Brain microvascular endothelial cell (primary cell): ENCODE results near the gene ANKMY1.

Experiments
- DNase-seq: peaks from one replicate; pipeline ENCODE4 v3.0.0-alpha.2; 2020
- H3K27ac ChIP-seq: fragments of 250-450 bp; sonication (Bioruptor Pico); 2 replicates; pipeline ENCODE4 v1.5.1; 2020; ENCODE audit warnings: mild to moderate bottlenecking, moderate library complexity
- H3K27me3 ChIP-seq: fragments of 250-450 bp; sonication (Bioruptor Pico); replicated peaks from 2 replicates; pipeline ENCODE4 v1.5.1; 2020; ENCODE audit warnings: mild to moderate bottlenecking
- H3K36me3 ChIP-seq: fragments of 250-450 bp; sonication (Bioruptor Pico); replicated peaks from 2 replicates; pipeline ENCODE4 v1.5.1; 2020; ENCODE audit warnings: mild to moderate bottlenecking
- H3K4me3 ChIP-seq: 2 replicates; pipeline ENCODE4 v1.5.1; 2011; ENCODE audit warnings: low read depth, mild to moderate bottlenecking, control low read depth, low read length, moderate library complexity
- in situ Hi-C: cut with HindIII; loops from 2 replicates; pipeline ENCODE4 v1.10.0; 2017; ENCODE audit warnings: low sequenced_read_pairs, low pct_ligation_motif_present
- TF ChIP-seq, protein P1 (sequence below): IDR thresholded peaks from 2 replicates; pipeline ENCODE4 v1.5.1; 2011; ENCODE audit warnings: low read depth, mild to moderate bottlenecking, moderate library complexity, low read length, control low read depth, inconsistent platforms; ENCODE audit errors: missing control alignments

Gene ANKMY1

DNA sequence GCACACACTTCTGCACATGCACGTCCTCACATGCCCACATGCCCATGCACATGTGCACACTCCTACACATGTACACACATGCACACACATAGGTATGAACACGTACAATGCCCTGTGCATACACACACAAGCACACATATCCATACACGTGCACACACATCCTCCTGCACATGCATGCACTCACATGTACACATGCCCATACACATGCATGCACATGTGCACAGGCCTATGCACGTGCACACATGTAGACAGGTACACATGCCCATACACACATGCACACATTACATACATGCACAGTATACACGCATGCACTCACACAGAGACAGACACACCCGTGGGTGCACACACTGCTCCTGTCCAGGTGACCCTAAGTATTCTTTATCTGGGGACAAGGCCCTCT, 88.0 kb downstream of the ANKMY1 start:
- no peaks in the 10 kb centered on the region for H3K27me3 ChIP-seq
- no peak overlapping the region for H3K4me3 ChIP-seq
- peaks cover 5% of the 10 kb centered on the region for H3K36me3 ChIP-seq
- TF ChIP-seq, protein P1, sequence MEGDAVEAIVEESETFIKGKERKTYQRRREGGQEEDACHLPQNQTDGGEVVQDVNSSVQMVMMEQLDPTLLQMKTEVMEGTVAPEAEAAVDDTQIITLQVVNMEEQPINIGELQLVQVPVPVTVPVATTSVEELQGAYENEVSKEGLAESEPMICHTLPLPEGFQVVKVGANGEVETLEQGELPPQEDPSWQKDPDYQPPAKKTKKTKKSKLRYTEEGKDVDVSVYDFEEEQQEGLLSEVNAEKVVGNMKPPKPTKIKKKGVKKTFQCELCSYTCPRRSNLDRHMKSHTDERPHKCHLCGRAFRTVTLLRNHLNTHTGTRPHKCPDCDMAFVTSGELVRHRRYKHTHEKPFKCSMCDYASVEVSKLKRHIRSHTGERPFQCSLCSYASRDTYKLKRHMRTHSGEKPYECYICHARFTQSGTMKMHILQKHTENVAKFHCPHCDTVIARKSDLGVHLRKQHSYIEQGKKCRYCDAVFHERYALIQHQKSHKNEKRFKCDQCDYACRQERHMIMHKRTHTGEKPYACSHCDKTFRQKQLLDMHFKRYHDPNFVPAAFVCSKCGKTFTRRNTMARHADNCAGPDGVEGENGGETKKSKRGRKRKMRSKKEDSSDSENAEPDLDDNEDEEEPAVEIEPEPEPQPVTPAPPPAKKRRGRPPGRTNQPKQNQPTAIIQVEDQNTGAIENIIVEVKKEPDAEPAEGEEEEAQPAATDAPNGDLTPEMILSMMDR: no peak
- H3K27ac ChIP-seq: no peak overlapping the region
- in situ Hi-C loops: no loop called here
- no peak for DNase-seq

DNA sequence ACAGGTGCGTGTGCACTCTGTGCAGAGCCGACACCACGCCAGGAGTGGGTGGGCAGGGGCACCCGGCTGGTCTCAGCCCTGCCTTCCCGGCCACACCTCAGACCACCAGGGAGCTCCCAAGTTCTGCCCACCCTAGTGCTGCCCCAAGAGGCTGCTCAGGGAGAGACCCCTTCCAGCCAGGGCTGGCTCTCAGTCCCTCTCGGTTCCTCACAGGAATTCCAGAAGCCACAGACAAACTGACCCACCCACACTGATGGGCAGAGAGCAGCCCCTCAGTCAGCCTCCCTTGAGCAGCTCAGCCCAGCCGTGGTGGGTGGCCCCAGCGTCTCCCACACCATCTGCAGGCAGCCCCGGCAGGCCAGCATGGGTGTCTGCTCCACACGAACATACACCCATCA, 88.5 kb downstream of the ANKMY1 start:
- H3K4me3 ChIP-seq: no peak overlapping the region
- H3K36me3 ChIP-seq: peaks cover 5% of the 10 kb centered on the region
- H3K27me3 ChIP-seq: no peaks in the 10 kb centered on the region
- in situ Hi-C loops: no loop called here
- no peak for DNase-seq
- TF ChIP-seq, protein P1: no peak
- no peak overlapping the region for H3K27ac ChIP-seq

DNA sequence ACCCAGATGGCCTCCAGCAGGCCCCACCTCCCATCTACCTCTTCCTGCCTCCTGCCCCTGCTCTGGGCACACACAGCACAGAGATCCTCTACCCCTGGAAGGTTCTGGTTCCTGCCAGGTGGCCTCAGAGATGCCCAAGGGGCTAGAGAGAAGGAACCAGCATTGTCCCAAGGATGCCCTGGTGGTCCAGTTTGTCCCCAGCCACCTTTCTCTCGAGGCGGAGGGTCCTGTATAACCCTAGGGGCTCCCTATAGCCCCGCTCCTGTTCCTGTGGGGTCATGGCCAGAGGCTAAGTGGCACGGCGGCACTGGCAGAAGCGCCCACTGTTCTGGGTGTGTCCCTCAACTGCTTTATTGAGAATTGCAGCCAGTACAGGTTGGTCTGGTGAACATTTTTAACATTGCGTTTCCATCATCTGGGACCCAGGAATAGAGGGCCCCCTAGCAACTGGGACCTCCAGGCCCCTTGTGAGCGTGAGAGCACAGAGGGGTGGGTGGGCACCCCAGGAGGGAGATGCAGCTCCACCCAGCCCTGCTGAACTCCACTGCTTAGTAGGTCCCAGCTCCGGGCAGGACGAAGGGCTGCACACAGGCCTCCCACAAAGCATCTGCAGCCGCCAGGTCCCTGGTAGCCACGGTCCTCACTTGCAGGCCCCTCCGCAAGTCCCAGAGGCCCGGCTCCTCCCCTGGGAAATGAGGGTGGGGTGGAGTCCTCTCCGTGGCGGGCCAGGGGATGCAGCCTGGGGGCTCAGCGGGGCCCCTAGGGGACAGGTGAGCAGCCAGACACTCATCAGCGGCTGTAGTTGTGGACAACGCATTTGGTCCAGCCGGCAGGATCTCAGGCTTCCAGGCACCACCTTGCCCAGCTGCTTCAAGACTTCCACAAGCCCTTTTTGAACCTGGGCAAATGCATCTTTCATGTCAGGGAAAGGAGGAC, 89.2 kb downstream of the ANKMY1 start:
- in situ Hi-C loops: no loop called here
- TF ChIP-seq, protein P1: no peak
- peaks cover 7% of the 10 kb centered on the region for H3K36me3 ChIP-seq
- H3K27me3 ChIP-seq: no peaks in the 10 kb centered on the region
- H3K4me3 ChIP-seq: no peak overlapping the region
- H3K27ac ChIP-seq: no peak overlapping the region
- DNase-seq: no peak

DNA sequence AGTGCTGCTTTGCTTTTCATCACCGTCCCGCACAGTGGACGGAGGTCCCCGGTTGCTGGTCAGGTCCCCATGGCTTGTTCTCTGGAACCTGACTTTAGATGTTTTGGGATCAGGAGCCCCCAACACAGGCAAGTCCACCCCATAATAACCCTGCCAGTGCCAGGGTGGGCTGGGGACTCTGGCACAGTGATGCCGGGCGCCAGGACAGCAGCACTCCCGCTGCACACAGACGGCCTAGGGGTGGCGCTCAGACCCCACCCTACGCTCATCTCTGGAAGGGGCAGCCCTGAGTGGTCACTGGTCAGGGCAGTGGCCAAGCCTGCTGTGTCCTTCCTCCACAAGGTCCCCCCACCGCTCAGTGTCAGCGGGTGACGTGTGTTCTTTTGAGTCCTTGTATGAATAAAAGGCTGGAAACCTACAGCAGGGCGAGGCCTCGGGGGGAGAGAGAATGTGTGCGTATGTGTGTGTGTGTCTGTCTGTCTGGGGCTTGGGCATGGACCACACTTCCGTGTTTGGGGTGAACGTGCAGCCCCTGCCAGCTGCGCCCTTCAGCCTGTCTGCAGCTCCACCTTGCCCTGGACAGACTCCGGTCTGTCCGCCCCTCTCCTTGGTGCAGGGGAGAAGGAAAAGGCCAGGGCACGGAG, 90.0 kb downstream of the ANKMY1 start:
- TF ChIP-seq, protein P1: peak; percentile 13
- no peak for DNase-seq
- no peaks in the 10 kb centered on the region for H3K27me3 ChIP-seq
- no peak overlapping the region for H3K27ac ChIP-seq
- in situ Hi-C loops: no loop called here
- no peak overlapping the region for H3K4me3 ChIP-seq
- H3K36me3 ChIP-seq: peaks cover 7% of the 10 kb centered on the region

DNA sequence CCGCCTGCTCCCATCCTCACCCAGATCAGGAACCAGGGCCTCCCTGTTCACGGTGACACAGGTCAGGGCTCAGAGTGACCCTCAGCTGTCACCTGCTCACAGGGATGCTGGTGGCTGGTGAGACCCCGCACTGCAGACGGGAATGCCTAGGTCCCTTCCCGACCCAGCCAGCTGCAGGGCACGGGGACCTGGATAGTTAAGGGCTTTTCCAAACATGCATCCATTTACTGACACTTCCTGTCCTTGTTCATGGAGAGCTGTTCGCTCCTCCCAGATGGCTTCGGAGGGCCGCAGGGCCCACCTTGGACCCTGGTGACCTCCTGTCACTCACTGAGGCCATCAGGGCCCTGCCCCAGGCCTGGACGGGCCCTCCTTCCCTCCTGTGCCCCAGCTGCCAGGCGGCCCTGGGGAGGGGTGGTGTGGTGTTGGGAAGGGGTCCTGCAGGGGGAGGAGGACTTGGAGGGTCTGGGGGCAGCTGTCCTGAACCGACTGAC, 90.6 kb downstream of the ANKMY1 start:
- in situ Hi-C loops: no loop called here
- Histone ChIP-seq H3K27ac (no peak overlapping the region), H3K36me3 (peaks cover 7% of the 10 kb centered on the region), H3K4me3 (no peak overlapping the region), H3K27me3 (no peaks in the 10 kb centered on the region)
- DNase-seq: no peak
- TF ChIP-seq, protein P1: no peak
